MM.1S (cell line): ENCODE results near the gene LRRC75A.

Source experiments
- EZH2 ChIP-seq: fragments of 300-600 bp; sonication (generic); optimal IDR thresholded peaks from 2 replicates; pipeline ENCODE3; 2017; ENCODE audit warnings: low read depth, mild to moderate bottlenecking, antibody characterized with exemption, low read length, mixed read lengths
- EZH2phosphoT487 ChIP-seq: fragments of 300-600 bp; sonication (generic); IDR thresholded peaks from 2 replicates; pipeline ENCODE4 v1.6.1; 2018; ENCODE audit warnings: antibody characterized with exemption, low read length
- TF ChIP-seq, protein P1 (sequence below): fragments of 300-600 bp; sonication (generic); IDR thresholded peaks from 2 replicates; pipeline ENCODE4 v1.5.1; 2016; ENCODE audit warnings: antibody characterized with exemption, low read length, mixed read lengths

- TF ChIP-seq, protein P1, sequence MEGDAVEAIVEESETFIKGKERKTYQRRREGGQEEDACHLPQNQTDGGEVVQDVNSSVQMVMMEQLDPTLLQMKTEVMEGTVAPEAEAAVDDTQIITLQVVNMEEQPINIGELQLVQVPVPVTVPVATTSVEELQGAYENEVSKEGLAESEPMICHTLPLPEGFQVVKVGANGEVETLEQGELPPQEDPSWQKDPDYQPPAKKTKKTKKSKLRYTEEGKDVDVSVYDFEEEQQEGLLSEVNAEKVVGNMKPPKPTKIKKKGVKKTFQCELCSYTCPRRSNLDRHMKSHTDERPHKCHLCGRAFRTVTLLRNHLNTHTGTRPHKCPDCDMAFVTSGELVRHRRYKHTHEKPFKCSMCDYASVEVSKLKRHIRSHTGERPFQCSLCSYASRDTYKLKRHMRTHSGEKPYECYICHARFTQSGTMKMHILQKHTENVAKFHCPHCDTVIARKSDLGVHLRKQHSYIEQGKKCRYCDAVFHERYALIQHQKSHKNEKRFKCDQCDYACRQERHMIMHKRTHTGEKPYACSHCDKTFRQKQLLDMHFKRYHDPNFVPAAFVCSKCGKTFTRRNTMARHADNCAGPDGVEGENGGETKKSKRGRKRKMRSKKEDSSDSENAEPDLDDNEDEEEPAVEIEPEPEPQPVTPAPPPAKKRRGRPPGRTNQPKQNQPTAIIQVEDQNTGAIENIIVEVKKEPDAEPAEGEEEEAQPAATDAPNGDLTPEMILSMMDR: no peak
- TF ChIP-seq EZH2: no peak
- TF ChIP-seq EZH2phosphoT487: no peak
Observed at GRCh38 chr17:16506188-16506587, 14.2 kb upstream of the LRRC75A start.
